K562 (cell line): ENCODE data around the gene TUBD1. TPM values are rescaled to one million over a fixed set of nuclear protein-coding genes. Genes with fewer than 3 reads are reported as not detected.

Experiments used
- ATAC-seq: fragments of 200-7000 bp; cut with Tn5 transposase; 3 replicates; pipeline ENCODE4 v1.9.1; 2020; ENCODE audit warnings: moderate library complexity
- BruUV-seq: library from RNA; stranded (reverse); fragments of 400-500 nt; replicated peaks from 2 replicates; lab custom pipeline; 2021; lab: Mats Ljungman, UMichigan
- CTCF ChIA-PET: fragments of 300-600 bp; formaldehyde crosslinking; extraction: SDS; loops from one replicate; lab custom pipeline; 2021; ENCODE audit warnings: low intra/inter-chr PET ratio; lab: Yijun Ruan, JAX
- POLR2A ChIA-PET: fragments of 300-600, 350-650 bp; sonication (Branson Sonifier 250); formaldehyde crosslinking; extraction: SDS; loops from one replicate; lab custom pipeline; 2021; ENCODE audit warnings: antibody characterized with exemption, inconsistent platforms; lab: Yijun Ruan, JAX
- DNase-seq, 4 experiments: peaks; one replicate each; pipeline versions ENCODE4 v3.0.0 to v3.0.0-alpha.2; 2011 to 2018; ENCODE audit warnings: low spot score in 3 of 4, mixed read lengths in 3 of 4; ENCODE audit errors: extremely low read depth in 1 of 4
- FAIRE-seq: peaks from 2 replicates; lab custom pipeline; 2011; peaks lifted over from hg19 to GRCh38; lab: Jason Lieb, UNC
- H2AFZ ChIP-seq: 2 replicates; pipeline ENCODE4 v1.6.0; 2011; ENCODE audit warnings: low read depth, low read length, control low read depth, inconsistent platforms
- H3K27ac ChIP-seq: fragments of 200-600 bp; 3 replicates; pipeline ENCODE4 v1.8.0; 2011; ENCODE audit warnings: low read depth, mild to moderate bottlenecking, control low read depth, inconsistent platforms, low read length, moderate library complexity, mixed read lengths; ENCODE audit errors: extremely low read depth
- H3K27me3 ChIP-seq, 2 experiments: fragments of 300-600 bp in 1 of 2; 2 replicates in 1 of 2; 3 replicates in 1 of 2; pipeline versions ENCODE4 v1.6.0 to v1.8.0; 2011; ENCODE audit warnings: inconsistent platforms in 2 of 2, low read length in 2 of 2, mild to moderate bottlenecking in 1 of 2, mixed read lengths in 1 of 2, moderate library complexity in 1 of 2; ENCODE audit not compliant: control insufficient read depth in 2 of 2, insufficient read depth in 2 of 2
- H3K36me3 ChIP-seq: fragments of 300-600 bp; 3 replicates; pipeline ENCODE4 v1.8.0; 2011; ENCODE audit warnings: mild to moderate bottlenecking, low read length, inconsistent platforms; ENCODE audit not compliant: control insufficient read depth, insufficient read depth
- H3K4me1 ChIP-seq, 2 experiments: fragments of 200-600 bp in 1 of 2; replicated peaks in 1 of 2; 2 replicates in 1 of 2; 3 replicates in 1 of 2; pipeline versions ENCODE4 v1.5.1 to v1.8.0; 2011; ENCODE audit warnings: inconsistent platforms in 2 of 2, low read length in 2 of 2, mild to moderate bottlenecking in 1 of 2, mixed read lengths in 1 of 2, moderate library complexity in 1 of 2; ENCODE audit not compliant: control insufficient read depth in 2 of 2, insufficient read depth in 2 of 2
- H3K4me2 ChIP-seq: 2 replicates; pipeline ENCODE4 v1.6.1; 2011; ENCODE audit warnings: low read length, control low read depth, inconsistent platforms, mixed read lengths; ENCODE audit not compliant: insufficient read depth
- H3K4me3 ChIP-seq: fragments of 200-600 bp; sonication (generic), shearing (Covaris generic); 2 replicates; pipeline ENCODE4 v1.5.1; 2016; ENCODE audit warnings: control low read depth, inconsistent platforms
- H3K79me2 ChIP-seq: fragments of 200-600 bp; 3 replicates; pipeline ENCODE4 v1.8.0; 2011; ENCODE audit warnings: low read length, inconsistent platforms; ENCODE audit not compliant: control insufficient read depth, insufficient read depth
- H3K9ac ChIP-seq, 2 experiments: 2 replicates each; pipeline versions ENCODE4 v1.6.0 to v1.6.1; 2011; ENCODE audit warnings: low read depth in 2 of 2, low read length in 2 of 2, control low read depth in 1 of 2, inconsistent platforms in 1 of 2, mild to moderate bottlenecking in 1 of 2, mixed read lengths in 1 of 2; ENCODE audit not compliant: insufficient read depth in 1 of 2
- H3K9me1 ChIP-seq: one replicate; pipeline ENCODE4 v1.6.0; 2011; ENCODE audit warnings: inconsistent platforms, mild to moderate bottlenecking, low read length, moderate library complexity; ENCODE audit not compliant: control insufficient read depth, insufficient read depth
- H3K9me3 ChIP-seq: replicated peaks from 2 replicates; pipeline ENCODE4 v1.5.1; 2011; ENCODE audit warnings: low read depth, low read length, inconsistent platforms; ENCODE audit not compliant: control insufficient read depth, insufficient read depth
- H4K20me1 ChIP-seq: replicated peaks from 2 replicates; pipeline ENCODE4 v1.6.1; 2011; ENCODE audit warnings: low read length, inconsistent platforms, mixed read lengths; ENCODE audit not compliant: control insufficient read depth, insufficient read depth
- ZBTB11 ChIP-seq, 3 experiments: fragments of 200-800 bp in 1 of 3; fragments of 250-450 bp in 1 of 3; fragments of 450-650 bp in 1 of 3; sonication (Bioruptor Pico) in 1 of 3; sonication (Bioruptor generic) in 1 of 3; formaldehyde crosslinking in 1 of 3; IDR thresholded peaks; 2 replicates each; pipeline versions ENCODE4 v1.6.1 to v1.8.0; 2016 to 2022; ENCODE audit warnings: mild to moderate bottlenecking in 2 of 3, missing genetic modification characterization in 2 of 3, missing compliant biosample characterization in 1 of 3, moderate library complexity in 1 of 3
- ZNF436 ChIP-seq: fragments of 250-450, 450-650 bp; sonication (Bioruptor Pico); formaldehyde crosslinking; IDR thresholded peaks from 2 replicates; pipeline ENCODE4 v1.7.0; 2020; ENCODE audit warnings: mild to moderate bottlenecking
- WGBS: fragments of 100-300 bp; shearing (Covaris generic); methylation state at CpG from one replicate; pipeline ENCODE4 v1.1.6; 2016; ENCODE audit warnings: low coverage, mixed read lengths; ENCODE audit not compliant: insufficient coverage; ENCODE audit errors: missing lambda C conversion rate; 5-methylcytosine and 5-hydroxymethylcytosine counted together
- in situ Hi-C: fragments of 300-500 bp; cut with MboI; formaldehyde crosslinking; loops from 4 replicates; pipeline ENCODE4 v1.15.0; 2018; ENCODE audit warnings: inconsistent platforms, mixed read lengths
- intact Hi-C: fragments of 100-400 bp; cut with micrococcal nuclease; formaldehyde crosslinking; loops from 2 replicates; pipeline ENCODE4 v1.14.2; 2022
- polyA plus RNA-seq, 8 experiments: library from polyadenylated mRNA; depleted of rRNA in 4 of 8; stranded (reverse) in 5 of 8; unstranded in 3 of 8; fragments of >200 nt; fragmentation: Nextera tagmentation in 2 of 8; fragmentation: Illumina TruSeq in 1 of 8; extraction: Ambion mirVana in 2 of 8; extraction: Trizol in 1 of 8; gene quantifications; 2 replicates each; pipeline versions ENCODE4 v1.2.1 to v1.2.3, GENCODE V29; 2011 to 2014; ENCODE audit warnings: inconsistent platforms in 1 of 8, missing spikeins in 1 of 8
- total RNA-seq, 7 experiments: library from RNA; depleted of rRNA in 6 of 7; stranded (reverse); fragments of >200 nt in 6 of 7; fragmentation: Illumina TruSeq in 2 of 7; extraction: Trizol in 2 of 7; gene quantifications; 2 replicates each; pipeline versions ENCODE4 v1.2.1 to v1.2.3, GENCODE V29; 2011 to 2021; ENCODE audit warnings: low replicate concordance in 1 of 7

The TUBD1 gene
- total and polyA plus RNA-seq, 9 of the 15 experiments (the other 6 are each of a cell fraction or from before 2014, with no cell fraction given): 10.8 to 35.3 (median 17.9) TPM

GRCh38 chr17:59878624-59879023 lies 14.1 kb downstream of the TUBD1 start:
- H3K9me3 ChIP-seq: no peaks in the 10 kb centered on the region
- ChIA-PET CTCF (no interaction called here), POLR2A (interaction anchor here (0.6 to 1.0 kb wide), 2 partner anchors 15 to 58 kb away, joined by 3 to 4 read pairs; no protein-coding TSS in a partner anchor)
- in situ Hi-C loops (no loop called here), intact Hi-C loops (no loop called here)
- no peak overlapping the region for H2AFZ ChIP-seq
- WGBS: 87% methylated on average over 3 of the region's 3 CpGs
- DNase-seq: no peak
- no peaks in the 10 kb centered on the region for H3K79me2 ChIP-seq
- FAIRE-seq: no peak
- no peak for TF ChIP-seq ZNF436 (CRISPR knock-in tag)
- peak in 1 of 3 experiments; percentile 57; a peak in 1 of 6 replicates for TF ChIP-seq ZBTB11 (CRISPR knock-in tag; IDR thresholded peaks at IDR 0.05)
- H3K36me3 ChIP-seq: peaks cover 70% of the 10 kb centered on the region
- BruUV-seq: no TSS peak
- no peak overlapping the region for H3K9ac ChIP-seq
- no peaks in the 10 kb centered on the region for H3K9me1 ChIP-seq
- no peak overlapping the region for H3K27ac ChIP-seq
- no peaks in the 10 kb centered on the region for H3K4me1 ChIP-seq
- no peak for ATAC-seq
- no peak overlapping the region for H3K4me3 ChIP-seq
- no peak overlapping the region for H3K4me2 ChIP-seq
- H4K20me1 ChIP-seq: no peaks in the 10 kb centered on the region
- no peaks in the 10 kb centered on the region for H3K27me3 ChIP-seq
